GM21360 (cell line): ENCODE results near the gene BIN1.

Experiments
- ATAC-seq: cut with Tn5 transposase; IDR thresholded peaks from one replicate; pipeline ENCODE4 v1.9.1; 2021; ENCODE audit warnings: mild to moderate bottlenecking, moderate library complexity; ENCODE audit not compliant: unreplicated experiment

Gene BIN1

DNA sequence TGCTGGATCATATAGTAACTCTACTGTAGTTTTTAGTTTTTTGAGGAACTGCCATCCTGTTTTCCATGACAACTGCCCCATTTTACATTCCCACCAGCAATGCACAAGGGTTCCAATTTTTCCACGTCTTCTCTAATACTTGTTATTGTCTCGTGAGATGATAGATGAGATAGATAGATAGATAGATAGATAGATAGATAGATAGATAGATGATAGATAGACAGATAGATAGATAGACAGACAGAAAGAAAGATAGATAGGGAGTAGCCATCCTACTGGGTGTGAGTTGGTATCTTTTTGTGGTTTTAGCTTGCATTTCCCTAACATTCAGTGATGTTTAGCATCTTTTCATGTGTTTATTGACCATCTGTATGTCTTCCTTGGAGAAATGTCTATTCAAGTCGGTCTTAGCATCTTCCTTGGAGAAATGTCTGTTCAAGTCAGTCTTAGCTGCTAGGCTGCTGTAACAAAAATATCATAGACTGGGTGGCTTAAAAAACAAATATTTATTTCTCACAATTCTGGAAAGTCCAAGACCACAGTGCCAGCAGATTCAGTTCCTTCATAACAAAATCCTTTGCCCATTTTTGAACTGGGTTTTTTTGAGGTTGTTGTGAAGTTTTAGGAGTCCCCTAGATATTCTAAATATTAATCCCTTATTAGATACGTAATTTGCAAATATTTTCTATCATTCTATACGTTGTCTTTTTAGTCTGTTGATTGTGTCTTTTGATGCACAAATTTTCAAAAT is 98.5 kb downstream of the BIN1 start:
- no peak for ATAC-seq

DNA sequence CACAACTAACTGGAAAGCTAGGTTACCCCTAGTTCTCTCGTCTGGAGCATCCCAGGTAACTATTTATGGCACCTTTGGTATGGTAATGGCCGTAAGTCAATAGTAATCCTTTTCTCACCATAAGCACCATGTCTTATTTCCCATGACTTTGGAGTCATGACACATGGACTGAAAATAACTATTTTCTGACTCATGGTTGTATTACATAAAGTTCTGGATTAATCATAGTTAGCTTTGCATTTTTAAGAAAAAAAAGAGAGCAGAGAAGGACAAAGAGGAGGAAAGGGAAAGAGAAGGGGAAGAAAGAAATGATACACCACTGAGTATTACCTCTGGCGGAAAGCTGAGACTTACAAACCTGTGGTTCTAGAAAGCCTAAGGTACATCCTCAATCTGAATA is 99.3 kb downstream of the BIN1 start:
- ATAC-seq: no peak

DNA sequence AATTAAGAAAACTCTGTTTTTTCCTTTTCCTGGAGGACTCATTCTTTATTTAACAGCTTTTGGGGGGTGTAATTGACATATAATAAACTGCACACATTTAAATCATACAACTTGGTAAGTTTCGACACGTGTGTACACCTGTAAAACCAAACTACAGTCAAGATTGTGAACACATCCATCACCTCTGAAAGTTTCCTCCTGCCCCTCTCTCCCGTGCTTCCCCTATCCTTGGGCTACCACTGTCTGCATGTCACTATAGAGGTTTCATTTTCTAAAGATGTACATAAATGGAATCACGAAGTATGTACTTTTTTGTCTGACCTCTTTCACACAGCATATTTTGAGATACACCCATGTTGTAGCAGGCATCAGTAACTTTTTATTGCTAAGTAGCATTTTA is 100.0 kb downstream of the BIN1 start:
- ATAC-seq: no peak

DNA sequence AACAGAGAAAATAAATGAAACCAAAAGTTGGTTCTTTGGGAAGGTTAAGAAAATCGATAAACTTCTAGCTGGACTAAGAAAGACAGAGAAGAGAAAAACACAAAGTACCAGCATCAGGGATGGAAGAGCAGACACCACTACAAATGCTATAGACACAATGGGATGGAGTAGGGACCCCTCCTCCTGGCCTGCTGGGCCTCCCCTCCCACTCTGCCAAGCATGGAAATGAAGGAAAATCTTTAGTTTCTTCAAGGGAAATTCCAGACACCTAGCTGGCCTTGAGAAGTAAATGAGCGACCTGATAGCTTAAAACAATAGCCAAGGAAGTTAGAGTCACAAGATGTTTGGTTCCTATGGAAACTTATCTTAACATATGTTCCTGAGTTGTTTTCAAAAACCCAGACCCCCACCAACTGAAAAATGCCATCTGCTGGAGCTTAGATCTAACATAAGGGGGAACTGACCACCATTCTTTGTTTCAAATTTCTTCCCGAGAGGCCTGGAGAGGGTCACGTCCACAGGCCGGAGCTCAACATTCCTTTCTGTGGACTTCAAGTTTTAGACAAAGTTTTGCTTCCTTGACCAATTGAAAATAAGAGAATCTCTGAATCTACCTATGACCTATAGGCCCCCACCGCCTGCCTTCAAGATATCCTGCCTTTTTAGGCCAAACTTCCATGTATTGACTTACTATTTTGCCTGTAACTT is 101.9 kb downstream of the BIN1 start:
- ATAC-seq: no peak

DNA sequence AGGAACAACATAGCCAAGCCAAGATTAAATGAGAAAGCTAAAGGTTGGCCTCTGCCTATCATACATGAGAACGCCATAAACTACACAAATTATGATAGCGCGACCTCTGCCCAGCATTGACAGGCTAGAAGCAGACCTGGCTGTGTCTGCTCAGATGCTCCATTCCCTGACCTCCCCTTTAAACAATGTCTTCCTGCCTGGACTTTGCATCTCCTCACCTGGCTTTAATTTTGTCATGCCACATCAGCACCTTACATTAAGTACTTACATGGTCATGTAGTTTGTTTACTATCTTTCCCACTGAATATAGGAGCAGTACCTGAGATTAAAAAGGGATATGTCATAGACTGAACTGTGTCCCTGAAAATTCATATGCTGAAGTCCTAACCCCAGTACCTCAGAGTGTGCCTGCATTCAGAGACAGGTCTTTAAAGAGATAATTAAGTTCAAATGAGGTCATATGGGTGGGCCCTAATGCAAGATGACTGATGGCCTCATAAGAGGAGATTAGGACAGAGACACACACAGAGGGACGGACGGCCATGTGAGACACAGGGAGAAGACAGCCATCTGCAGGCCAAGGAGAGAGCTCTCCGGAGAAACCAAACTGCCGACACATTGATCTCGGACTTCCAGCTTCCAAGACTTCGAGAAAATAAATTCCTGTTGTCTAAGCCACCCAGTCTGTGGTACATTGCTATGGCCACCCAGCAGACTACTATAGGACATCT is 103.7 kb downstream of the BIN1 start:
- ATAC-seq: no peak

DNA sequence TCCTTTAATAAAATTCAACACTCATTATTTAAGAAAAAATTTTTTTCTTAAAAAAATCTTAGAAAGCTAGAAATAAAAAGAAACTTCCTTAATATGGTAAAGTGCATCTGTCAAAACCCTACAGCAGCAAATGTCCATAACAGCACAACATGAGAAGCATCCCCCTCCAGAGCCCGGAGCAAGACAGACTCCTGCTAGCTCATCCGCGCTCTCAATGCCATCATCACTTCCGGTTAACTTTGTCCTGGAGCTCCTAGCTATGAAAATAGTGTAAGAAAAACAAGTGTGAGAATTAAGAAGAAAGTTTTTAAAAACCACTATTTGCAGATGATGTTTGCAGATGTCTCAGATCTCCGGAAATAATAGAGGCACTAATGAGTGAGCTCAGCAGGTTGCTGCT is 105.2 kb downstream of the BIN1 start:
- no peak for ATAC-seq

DNA sequence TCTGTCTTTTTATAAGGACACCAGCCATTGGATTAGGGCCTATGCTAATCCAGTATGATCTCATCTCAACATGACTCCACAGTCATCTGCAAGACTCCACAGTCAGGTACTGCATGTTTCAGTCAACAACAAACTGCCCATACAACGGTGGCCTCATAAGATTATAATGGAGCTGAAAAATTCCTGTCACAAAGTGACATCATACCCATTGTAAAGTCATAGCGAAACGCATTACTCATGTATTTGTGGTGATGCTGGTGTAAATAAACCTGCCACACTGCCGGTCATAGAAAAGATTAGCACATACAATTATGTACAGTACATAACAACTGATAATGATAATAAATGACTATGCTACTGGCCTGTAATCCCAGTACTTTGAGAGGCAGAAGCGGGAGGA is 106.0 kb downstream of the BIN1 start:
- ATAC-seq: no peak

DNA sequence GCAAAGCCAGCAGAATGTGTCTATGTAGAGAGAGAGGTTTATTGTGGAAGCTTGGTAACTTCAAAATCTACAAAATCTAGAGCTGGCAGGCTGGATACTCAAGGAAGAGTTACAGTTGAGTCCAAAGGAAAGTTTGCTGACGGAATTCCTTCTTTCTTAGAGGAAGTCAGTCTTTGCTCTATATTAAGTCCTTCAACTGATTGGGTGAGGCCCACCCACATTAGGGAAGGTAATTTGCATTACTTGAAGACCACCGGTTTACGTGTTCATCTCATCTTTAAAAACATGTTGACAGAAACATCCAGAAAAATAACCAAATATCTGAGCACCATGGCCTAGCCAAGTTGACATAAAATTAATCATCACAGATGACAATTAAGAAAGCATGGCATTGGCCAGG is 106.8 kb downstream of the BIN1 start:
- ATAC-seq: no peak

DNA sequence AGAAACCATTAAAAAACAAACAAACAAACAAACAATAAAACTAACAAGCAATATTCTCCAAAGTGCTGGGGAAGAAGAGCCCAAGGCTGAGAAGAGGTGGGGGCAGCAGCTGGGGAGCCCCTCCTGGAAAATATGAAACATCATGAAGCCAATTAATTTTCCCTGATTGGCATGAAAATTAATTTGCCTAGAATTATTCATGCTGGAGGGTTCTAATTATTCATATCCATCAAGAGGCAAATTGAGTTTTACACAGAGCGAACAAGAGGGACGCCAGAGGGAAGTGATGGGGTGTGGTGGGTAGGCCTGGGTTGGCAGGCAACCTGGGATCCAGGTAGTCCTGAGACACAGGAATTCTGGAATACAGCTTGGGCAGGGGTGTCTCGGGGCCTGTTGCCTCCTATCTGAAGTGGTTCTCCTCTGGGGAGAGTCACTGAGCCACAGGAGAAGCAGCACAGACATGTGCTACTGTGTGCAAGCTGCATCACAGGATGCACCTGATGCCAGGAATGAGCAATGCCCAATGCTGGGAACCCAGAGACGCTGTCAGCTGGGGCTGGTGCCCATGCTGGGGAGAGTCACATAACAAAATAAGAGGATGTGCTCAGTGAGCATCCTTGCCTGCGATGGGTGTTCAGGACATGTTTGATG is 107.7 kb downstream of the BIN1 start:
- no peak for ATAC-seq

DNA sequence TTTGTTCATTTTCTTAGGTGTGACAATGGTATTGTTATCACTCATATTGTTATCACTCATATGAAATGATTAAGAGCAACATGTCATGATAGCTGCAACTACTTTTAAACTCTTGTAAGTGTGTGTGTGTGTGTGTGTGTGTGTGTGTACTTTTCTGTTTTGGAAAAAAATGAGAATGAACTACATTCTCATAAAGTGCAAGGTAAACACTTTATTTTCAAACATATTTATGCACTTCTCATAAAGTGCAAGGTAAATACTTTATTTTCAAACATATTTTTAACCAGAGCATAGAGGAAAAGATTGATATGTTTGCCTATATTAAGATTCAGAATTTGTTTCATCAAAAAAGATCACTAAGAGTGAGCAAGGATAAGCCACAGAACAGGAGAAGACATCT is 108.5 kb downstream of the BIN1 start:
- no peak for ATAC-seq
